Activated CD4-positive, alpha-beta T cell treated with anti-CD3 and anti-CD28 coated beads for 36 hours (primary cell): ENCODE results near the gene GRIK1. TPM values are rescaled to one million over a fixed set of nuclear protein-coding genes. Genes with fewer than 3 reads are reported as not detected.

ENCODE experiments used
- ATAC-seq: fragments of 200-7000 bp; cut with Tn5 transposase; one replicate; pipeline ENCODE4 v1.10.0; 2021; ENCODE audit warnings: mild to moderate bottlenecking, moderate library complexity
- CTCF ChIA-PET: fragments of 350-600 bp; sonication (Branson Sonifier 250); formaldehyde crosslinking; loops from one replicate; lab custom pipeline; 2021; ENCODE audit warnings: antibody characterized with exemption; lab: Charles Lee
- POLR2A ChIA-PET: fragments of 350-600 bp; sonication (Branson Sonifier 250); formaldehyde crosslinking; loops from one replicate; lab custom pipeline; 2021; ENCODE audit warnings: antibody characterized with exemption, inconsistent platforms; lab: Charles Lee
- DNase-seq: peaks from one replicate; pipeline ENCODE4 v3.0.0-alpha.2; 2020
- H3K27ac Mint-ChIP-seq: one replicate; pipeline ENCODE4 v1.8.0; 2021; ENCODE audit warnings: mixed read lengths
- H3K27me3 Mint-ChIP-seq: one replicate; pipeline ENCODE4 v1.8.0; 2021; ENCODE audit warnings: mixed read lengths
- H3K36me3 Mint-ChIP-seq: one replicate; pipeline ENCODE4 v1.8.0; 2021; ENCODE audit warnings: low read depth, mixed read lengths
- H3K4me1 Mint-ChIP-seq: one replicate; pipeline ENCODE4 v1.8.0; 2021; ENCODE audit warnings: mixed read lengths
- H3K4me3 Mint-ChIP-seq: one replicate; pipeline ENCODE4 v1.8.0; 2021; ENCODE audit warnings: mild to moderate bottlenecking, moderate library complexity, mixed read lengths
- H3K9me3 Mint-ChIP-seq: one replicate; pipeline ENCODE4 v1.8.0; 2021; ENCODE audit warnings: low read depth, mixed read lengths
- intact Hi-C, 2 experiments: fragments of 100-400 bp; cut with DNase I in 1 of 2; cut with micrococcal nuclease in 1 of 2; formaldehyde crosslinking; loops; one replicate each; pipeline versions ENCODE4 v1.14.2 to v1.15.1; 2022 to 2024; cut with DNase I, micrococcal nuclease
- total RNA-seq, 2 experiments: library from RNA; stranded (reverse); gene quantifications; one replicate each; pipeline ENCODE4 v1.2.3, GENCODE V29; 2021

Gene GRIK1
- total RNA-seq, 2 experiments from 2014 or later, result not detected

- intact Hi-C loops, result no loop called here
- Mint-ChIP-seq H3K27ac (no peak overlapping the region), H3K9me3 (no peaks in the 10 kb centered on the region), H3K36me3 (no peaks in the 10 kb centered on the region), H3K27me3 (no peaks in the 10 kb centered on the region), H3K4me3 (no peak overlapping the region), H3K4me1 (no peaks in the 10 kb centered on the region)
- DNase-seq, result peak; percentile 9
- ChIA-PET CTCF (no interaction called here), POLR2A (no interaction called here)
- peak; percentile 39 for ATAC-seq
Measured at GRCh38 chr21:29581393-29581792, 358.4 kb downstream of the GRIK1 start.

DNA sequence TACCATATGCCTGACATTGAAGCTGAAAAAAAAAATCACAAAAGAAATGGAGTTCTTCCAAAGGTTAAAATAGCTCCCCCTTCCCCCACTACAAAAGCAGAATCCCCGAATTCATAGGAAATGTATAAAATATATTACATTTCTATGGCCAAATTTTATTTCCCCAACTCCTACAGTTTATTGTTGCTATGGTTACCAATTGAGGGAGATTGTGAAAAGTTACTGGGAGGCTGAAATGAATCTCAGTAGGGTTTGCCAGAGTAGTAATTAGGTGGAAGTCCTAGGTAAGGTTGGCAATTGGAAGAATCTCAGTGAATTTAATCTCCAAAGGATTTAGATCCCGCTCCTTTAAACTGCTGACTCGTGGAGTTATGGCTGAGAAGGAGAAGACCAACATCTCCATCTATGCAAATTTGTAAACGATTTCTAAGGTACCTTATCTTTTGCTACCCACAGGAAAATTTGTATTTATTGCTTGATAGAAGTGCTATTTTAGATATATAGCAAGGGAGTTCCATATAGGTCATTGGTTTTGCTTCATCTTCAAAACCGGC is 359.0 kb downstream of the GRIK1 start:
- intact Hi-C loops, result no loop called here
- H3K4me3 Mint-ChIP-seq, result no peak overlapping the region
- ChIA-PET CTCF (interaction anchor here (0.6 kb wide), 1 partner anchor 69 kb away, joined by 3 read pairs; no protein-coding TSS in a partner anchor), POLR2A (no interaction called here)
- H3K36me3 Mint-ChIP-seq, result no peaks in the 10 kb centered on the region
- ATAC-seq (no peak), DNase-seq (no peak)
- no peaks in the 10 kb centered on the region for H3K9me3 Mint-ChIP-seq
- H3K27ac Mint-ChIP-seq, result no peak overlapping the region
- no peaks in the 10 kb centered on the region for H3K4me1 Mint-ChIP-seq
- no peaks in the 10 kb centered on the region for H3K27me3 Mint-ChIP-seq

- H3K27me3 Mint-ChIP-seq, result no peaks in the 10 kb centered on the region
- CTCF ChIA-PET, result interaction anchor here (1.8 kb wide), 1 partner anchor 16 kb away, joined by 4 read pairs; no protein-coding TSS in a partner anchor
- ATAC-seq (no peak), DNase-seq (no peak)
- H3K4me3 Mint-ChIP-seq, result no peak overlapping the region
- no peak overlapping the region for H3K27ac Mint-ChIP-seq
- no peaks in the 10 kb centered on the region for H3K9me3 Mint-ChIP-seq
- no peaks in the 10 kb centered on the region for H3K36me3 Mint-ChIP-seq
- POLR2A ChIA-PET, result no interaction called here
- intact Hi-C loops, result no loop called here
- H3K4me1 Mint-ChIP-seq, result no peaks in the 10 kb centered on the region
Measured at GRCh38 chr21:29578306-29578705, 361.5 kb downstream of the GRIK1 start.

- no peaks in the 10 kb centered on the region for H3K36me3 Mint-ChIP-seq
- ChIA-PET CTCF (no interaction called here), POLR2A (no interaction called here)
- H3K27me3 Mint-ChIP-seq, result no peaks in the 10 kb centered on the region
- DNase-seq, result no peak
- H3K27ac Mint-ChIP-seq, result no peak overlapping the region
- H3K9me3 Mint-ChIP-seq, result no peaks in the 10 kb centered on the region
- peaks cover 2% of the 10 kb centered on the region for H3K4me1 Mint-ChIP-seq
- H3K4me3 Mint-ChIP-seq, result no peak overlapping the region
- intact Hi-C loops, result no loop called here
- ATAC-seq, result no peak
Measured at GRCh38 chr21:29571949-29572348, 367.8 kb downstream of the GRIK1 start.

DNA sequence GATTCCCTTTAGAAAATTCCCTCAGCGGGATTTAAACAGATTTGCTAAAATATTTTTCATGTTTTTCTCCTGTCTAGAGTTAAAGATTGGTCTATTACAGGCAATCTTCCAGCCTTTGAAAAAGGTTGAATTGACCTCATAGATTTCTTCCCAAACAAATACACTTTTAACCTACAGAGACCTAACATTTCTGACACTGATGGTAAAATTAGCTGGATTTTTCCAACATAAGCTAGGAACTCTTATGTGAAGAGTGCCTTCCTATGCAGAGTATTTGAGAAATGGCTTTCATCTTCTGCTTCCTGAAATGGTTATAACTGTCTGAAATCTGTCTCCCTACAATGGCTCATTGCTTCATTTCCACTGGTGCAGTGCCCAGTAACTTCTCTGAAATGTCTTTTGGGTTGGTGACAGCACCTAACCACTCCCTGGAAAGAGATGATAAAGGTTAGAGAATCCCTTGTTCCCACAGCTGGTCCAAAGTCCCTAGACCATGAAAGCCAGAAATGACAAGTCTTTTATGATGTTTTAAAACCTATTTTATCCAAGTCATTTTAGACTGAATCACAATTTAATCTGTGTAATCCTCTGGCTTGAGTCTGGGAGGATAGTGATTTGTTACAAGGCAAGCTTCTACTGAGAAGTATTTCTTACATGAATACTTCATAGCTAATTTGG is 371.6 kb downstream of the GRIK1 start:
- no peaks in the 10 kb centered on the region for H3K27me3 Mint-ChIP-seq
- intact Hi-C loops, result loop anchor here in 1 of 2 experiments (10.0 kb wide), 1 partner anchor 57 kb away; no protein-coding TSS in a partner anchor
- H3K27ac Mint-ChIP-seq, result no peak overlapping the region
- H3K36me3 Mint-ChIP-seq, result no peaks in the 10 kb centered on the region
- ChIA-PET POLR2A (no interaction called here), CTCF (no interaction called here)
- peaks cover 2% of the 10 kb centered on the region for H3K4me1 Mint-ChIP-seq
- no peak overlapping the region for H3K4me3 Mint-ChIP-seq
- ATAC-seq, result no peak
- no peaks in the 10 kb centered on the region for H3K9me3 Mint-ChIP-seq
- DNase-seq, result no peak

- no peaks in the 10 kb centered on the region for H3K36me3 Mint-ChIP-seq
- POLR2A ChIA-PET, result no interaction called here
- no peaks in the 10 kb centered on the region for H3K9me3 Mint-ChIP-seq
- H3K4me1 Mint-ChIP-seq, result no peaks in the 10 kb centered on the region
- ATAC-seq (no peak), DNase-seq (no peak)
- H3K27ac Mint-ChIP-seq, result no peak overlapping the region
- no peaks in the 10 kb centered on the region for H3K27me3 Mint-ChIP-seq
- CTCF ChIA-PET, result no interaction called here
- no peak overlapping the region for H3K4me3 Mint-ChIP-seq
- intact Hi-C loops, result no loop called here
Measured at GRCh38 chr21:29557931-29558725, 381.7 kb downstream of the GRIK1 start.

DNA sequence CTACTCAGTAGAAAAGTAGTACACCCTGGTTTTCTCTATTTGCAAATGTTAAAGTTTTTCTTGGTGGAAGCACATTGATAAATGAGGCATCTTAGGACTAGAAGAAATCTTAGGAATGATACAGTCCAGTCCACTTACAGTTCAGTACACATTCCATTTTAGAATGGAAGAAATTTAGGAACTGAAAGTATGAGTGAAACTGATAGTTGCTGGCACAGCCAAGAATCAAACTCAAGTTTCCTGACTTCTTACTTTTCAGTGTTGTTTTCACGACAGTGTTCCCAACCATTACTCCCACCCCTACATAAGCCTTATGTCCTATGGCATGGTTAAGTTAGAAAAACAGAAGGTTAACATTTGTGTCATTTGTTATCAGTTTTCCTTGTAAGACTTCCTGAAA is 382.6 kb downstream of the GRIK1 start:
- no peaks in the 10 kb centered on the region for H3K36me3 Mint-ChIP-seq

DNA sequence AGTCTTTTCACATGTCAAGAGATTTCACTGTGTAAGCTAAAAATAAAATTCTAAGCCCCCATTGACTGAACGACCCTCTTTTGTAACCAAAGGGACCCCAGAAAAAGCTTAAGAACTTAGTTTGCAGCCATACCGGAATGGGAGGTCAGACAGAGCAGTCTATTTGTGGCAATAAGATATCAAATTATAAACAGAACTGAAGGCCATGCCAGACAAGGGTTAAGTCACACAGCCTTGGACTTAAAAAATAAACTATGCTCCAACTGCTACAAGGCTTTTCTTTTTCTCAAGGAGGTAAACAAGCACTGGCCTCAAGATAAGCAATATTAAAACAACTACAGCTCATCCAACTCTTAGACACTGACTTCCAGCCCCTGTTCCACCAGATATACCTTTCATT is 384.2 kb downstream of the GRIK1 start:
- Mint-ChIP-seq H3K27ac (no peak overlapping the region), H3K4me1 (no peaks in the 10 kb centered on the region), H3K36me3 (no peaks in the 10 kb centered on the region), H3K4me3 (no peak overlapping the region), H3K9me3 (no peaks in the 10 kb centered on the region), H3K27me3 (no peaks in the 10 kb centered on the region)
- ChIA-PET POLR2A (no interaction called here), CTCF (no interaction called here)
- intact Hi-C loops, result no loop called here
- DNase-seq, result no peak
- ATAC-seq, result no peak

More for the DNA sequence above, 382.6 kb downstream of the GRIK1 start:
- POLR2A ChIA-PET, result no interaction called here
- CTCF ChIA-PET, result no interaction called here
- no peak overlapping the region for H3K27ac Mint-ChIP-seq
- intact Hi-C loops, result no loop called here
- ATAC-seq (no peak), DNase-seq (no peak)
- H3K9me3 Mint-ChIP-seq, result no peaks in the 10 kb centered on the region
- no peaks in the 10 kb centered on the region for H3K4me1 Mint-ChIP-seq
- no peaks in the 10 kb centered on the region for H3K27me3 Mint-ChIP-seq
- H3K4me3 Mint-ChIP-seq, result no peak overlapping the region

GRCh38 chr21:29550205-29550604 is 389.6 kb downstream of the GRIK1 start:
- Mint-ChIP-seq H3K4me1 (no peaks in the 10 kb centered on the region), H3K9me3 (no peaks in the 10 kb centered on the region), H3K36me3 (peaks cover 4% of the 10 kb centered on the region), H3K27me3 (no peaks in the 10 kb centered on the region), H3K27ac (no peak overlapping the region), H3K4me3 (no peak overlapping the region)
- no peak for DNase-seq
- CTCF ChIA-PET, result no interaction called here
- no peak for ATAC-seq
- intact Hi-C loops, result no loop called here
- POLR2A ChIA-PET, result no interaction called here

GRCh38 chr21:29549614-29550013 is 390.2 kb downstream of the GRIK1 start:
- H3K9me3 Mint-ChIP-seq, result no peaks in the 10 kb centered on the region
- intact Hi-C loops, result no loop called here
- no peaks in the 10 kb centered on the region for H3K27me3 Mint-ChIP-seq
- ATAC-seq, result no peak
- no peaks in the 10 kb centered on the region for H3K4me1 Mint-ChIP-seq
- no peak for DNase-seq
- no peak overlapping the region for H3K4me3 Mint-ChIP-seq
- CTCF ChIA-PET, result no interaction called here
- POLR2A ChIA-PET, result no interaction called here
- H3K36me3 Mint-ChIP-seq, result peaks cover 4% of the 10 kb centered on the region
- H3K27ac Mint-ChIP-seq, result no peak overlapping the region

DNA sequence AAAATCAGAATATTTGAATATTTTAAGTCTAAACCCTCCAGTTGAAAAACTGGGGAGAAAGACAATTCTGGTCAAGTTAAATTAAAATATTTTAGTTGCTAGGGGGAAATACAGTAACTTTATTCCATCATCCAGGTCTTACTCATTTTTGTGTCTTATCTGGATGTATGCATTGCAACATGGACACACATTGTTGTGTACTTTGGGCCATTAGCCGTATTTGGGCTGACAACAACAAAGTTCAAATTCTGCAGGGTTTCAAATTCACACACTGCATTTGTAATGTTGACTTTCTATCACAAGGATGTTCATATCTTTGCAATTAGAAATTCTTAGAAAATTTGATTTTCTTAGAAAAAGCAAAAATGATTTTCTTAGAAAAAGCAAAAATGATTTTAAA is 391.8 kb downstream of the GRIK1 start:
- DNase-seq (no peak), ATAC-seq (no peak)
- Mint-ChIP-seq H3K4me1 (no peaks in the 10 kb centered on the region), H3K27me3 (no peaks in the 10 kb centered on the region), H3K27ac (no peak overlapping the region), H3K36me3 (peaks cover 4% of the 10 kb centered on the region), H3K9me3 (no peaks in the 10 kb centered on the region), H3K4me3 (no peak overlapping the region)
- ChIA-PET CTCF (no interaction called here), POLR2A (no interaction called here)
- intact Hi-C loops, result no loop called here

DNA sequence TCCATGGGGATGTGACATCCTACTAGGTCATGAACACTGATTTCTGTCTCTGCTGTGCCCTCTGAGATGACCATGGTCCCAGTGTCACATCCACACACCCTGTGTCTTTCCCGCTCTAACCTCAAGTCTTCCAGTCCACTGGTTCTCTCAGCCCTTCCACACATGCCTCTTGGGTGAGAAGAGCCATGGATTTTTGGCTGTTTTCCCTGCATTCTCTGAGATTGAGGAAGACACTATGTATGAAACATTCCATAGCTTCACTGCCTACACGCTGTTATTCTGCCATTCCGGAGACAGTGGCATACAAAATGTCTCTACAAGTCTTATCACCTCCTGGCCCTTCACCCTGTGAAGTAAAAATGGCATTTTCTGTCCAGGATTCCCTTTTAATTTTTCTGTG is 393.7 kb downstream of the GRIK1 start:
- H3K27me3 Mint-ChIP-seq, result no peaks in the 10 kb centered on the region
- peaks cover 4% of the 10 kb centered on the region for H3K36me3 Mint-ChIP-seq
- ATAC-seq (no peak), DNase-seq (no peak)
- H3K9me3 Mint-ChIP-seq, result no peaks in the 10 kb centered on the region
- ChIA-PET CTCF (interaction anchor here (0.7 kb wide), 1 partner anchor 31 kb away, joined by 4 read pairs; no protein-coding TSS in a partner anchor), POLR2A (no interaction called here)
- H3K4me3 Mint-ChIP-seq, result no peak overlapping the region
- no peak overlapping the region for H3K27ac Mint-ChIP-seq
- H3K4me1 Mint-ChIP-seq, result no peaks in the 10 kb centered on the region
- intact Hi-C loops, result no loop called here
